ENCODE measurements around the gene LMTK3. TPM values are rescaled to one million over a fixed set of nuclear protein-coding genes. Genes with fewer than 3 reads are reported as not detected.
A peak's percentile ranks its signal among the peaks of the same experiment; 100 is the strongest.

Gene LMTK3
- total RNA-seq, 2 donors from 2014 or later: 4.2 to 9.6 TPM

DNA sequence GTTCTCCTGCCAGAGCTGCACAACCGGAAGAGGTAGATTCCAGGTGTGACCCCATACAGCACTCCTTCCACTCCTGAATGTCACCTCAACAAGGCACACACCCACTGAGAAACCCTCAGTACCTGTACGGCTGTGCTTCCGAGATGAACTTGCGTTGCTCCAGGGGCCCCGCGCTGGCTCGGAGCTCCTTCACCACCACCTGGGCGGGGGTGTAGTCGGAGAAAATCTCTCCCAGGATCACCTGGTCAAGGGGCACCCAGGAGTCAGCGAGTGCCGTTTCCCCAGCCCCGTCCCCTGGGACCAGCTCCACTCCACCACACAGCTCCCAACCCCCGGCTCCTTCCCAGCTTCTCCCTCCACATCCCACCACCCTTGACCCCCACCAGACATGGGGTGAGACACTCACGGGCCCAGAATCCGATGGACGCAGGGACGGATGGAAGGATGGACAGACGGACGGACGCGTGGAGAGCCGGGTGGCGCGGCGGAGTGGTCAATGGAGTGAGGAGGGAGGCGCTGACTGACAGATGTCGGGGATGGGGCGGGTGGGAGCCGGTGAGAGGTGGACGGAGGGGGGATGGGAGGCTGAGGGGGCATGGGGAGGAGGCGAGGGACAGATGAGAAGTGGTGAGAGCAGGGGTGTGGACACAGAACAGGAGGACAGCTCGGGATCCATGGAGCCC is 2.8 kb downstream of the LMTK3 start:
- WGBS, 2 donors: 68 to 74% methylated on average over 19 to 30 of the region's 32 CpGs
- H3K9me3 ChIP-seq: no peaks in the 10 kb centered on the region
- no peak overlapping the region for H3K4me3 ChIP-seq
- no peaks in the 10 kb centered on the region for H3K36me3 ChIP-seq (replicated peaks in 1 of 2; ENCODE audit: insufficient read depth in 1 of 2, low read depth in 2 of 2)
- H3K27ac ChIP-seq: no peak overlapping the region
- H3K27me3 ChIP-seq: peaks cover 0 to 4% of the 10 kb centered on the region in 2 donors
- H3K4me1 ChIP-seq: peaks cover 14% of the 10 kb centered on the region
- intact Hi-C loops (cut with DNase I): no loop called here
- no peak for ATAC-seq
- TF ChIP-seq POLR2A (IDR thresholded peaks at IDR 0.05): no peak
- TF ChIP-seq, protein P1, sequence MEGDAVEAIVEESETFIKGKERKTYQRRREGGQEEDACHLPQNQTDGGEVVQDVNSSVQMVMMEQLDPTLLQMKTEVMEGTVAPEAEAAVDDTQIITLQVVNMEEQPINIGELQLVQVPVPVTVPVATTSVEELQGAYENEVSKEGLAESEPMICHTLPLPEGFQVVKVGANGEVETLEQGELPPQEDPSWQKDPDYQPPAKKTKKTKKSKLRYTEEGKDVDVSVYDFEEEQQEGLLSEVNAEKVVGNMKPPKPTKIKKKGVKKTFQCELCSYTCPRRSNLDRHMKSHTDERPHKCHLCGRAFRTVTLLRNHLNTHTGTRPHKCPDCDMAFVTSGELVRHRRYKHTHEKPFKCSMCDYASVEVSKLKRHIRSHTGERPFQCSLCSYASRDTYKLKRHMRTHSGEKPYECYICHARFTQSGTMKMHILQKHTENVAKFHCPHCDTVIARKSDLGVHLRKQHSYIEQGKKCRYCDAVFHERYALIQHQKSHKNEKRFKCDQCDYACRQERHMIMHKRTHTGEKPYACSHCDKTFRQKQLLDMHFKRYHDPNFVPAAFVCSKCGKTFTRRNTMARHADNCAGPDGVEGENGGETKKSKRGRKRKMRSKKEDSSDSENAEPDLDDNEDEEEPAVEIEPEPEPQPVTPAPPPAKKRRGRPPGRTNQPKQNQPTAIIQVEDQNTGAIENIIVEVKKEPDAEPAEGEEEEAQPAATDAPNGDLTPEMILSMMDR (IDR thresholded peaks at IDR 0.05): no peak
- no peak for DNase-seq

DNA sequence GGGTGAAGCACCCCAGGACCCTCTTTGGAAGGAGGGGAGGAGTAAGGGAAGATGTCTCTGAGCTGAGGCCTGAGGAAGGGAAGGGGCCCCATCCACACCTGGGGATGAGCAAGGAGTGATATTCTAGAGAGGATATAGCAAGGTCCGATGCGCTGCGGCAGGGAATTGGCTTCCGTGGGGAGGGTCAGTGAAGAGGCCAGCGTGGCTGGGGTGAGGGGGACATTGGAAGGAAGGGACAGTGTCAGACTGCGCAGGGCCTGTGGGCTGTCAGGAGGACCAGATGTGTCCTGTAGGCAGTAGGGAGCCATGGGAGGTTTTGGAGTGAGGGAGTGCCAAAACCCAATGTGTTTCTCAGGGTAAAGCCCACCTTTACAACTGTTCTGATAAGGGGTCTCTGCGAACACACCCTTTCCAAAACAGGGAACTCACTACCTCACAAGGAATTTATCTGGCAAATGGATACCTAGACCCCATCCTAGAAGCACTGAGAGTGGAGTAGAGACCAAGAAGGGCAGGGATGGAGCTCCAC is 3.7 kb downstream of the LMTK3 start:
- WGBS, 2 donors: 83 to 86% methylated on average over 7 of the region's 7 CpGs
- Histone ChIP-seq H3K27me3 (peaks cover 0 to 4% of the 10 kb centered on the region in 2 donors), H3K27ac (no peak overlapping the region), H3K36me3 (replicated peaks in 1 of 2; ENCODE audit: insufficient read depth in 1 of 2, low read depth in 2 of 2) (no peaks in the 10 kb centered on the region), H3K4me3 (no peak overlapping the region), H3K4me1 (peaks cover 8% of the 10 kb centered on the region), H3K9me3 (no peaks in the 10 kb centered on the region)
- ATAC-seq (no peak), DNase-seq (no peak)
- TF ChIP-seq POLR2A (IDR thresholded peaks at IDR 0.05): no peak
- TF ChIP-seq, protein P1 (IDR thresholded peaks at IDR 0.05): no peak
- intact Hi-C loops (cut with DNase I): no loop called here

DNA sequence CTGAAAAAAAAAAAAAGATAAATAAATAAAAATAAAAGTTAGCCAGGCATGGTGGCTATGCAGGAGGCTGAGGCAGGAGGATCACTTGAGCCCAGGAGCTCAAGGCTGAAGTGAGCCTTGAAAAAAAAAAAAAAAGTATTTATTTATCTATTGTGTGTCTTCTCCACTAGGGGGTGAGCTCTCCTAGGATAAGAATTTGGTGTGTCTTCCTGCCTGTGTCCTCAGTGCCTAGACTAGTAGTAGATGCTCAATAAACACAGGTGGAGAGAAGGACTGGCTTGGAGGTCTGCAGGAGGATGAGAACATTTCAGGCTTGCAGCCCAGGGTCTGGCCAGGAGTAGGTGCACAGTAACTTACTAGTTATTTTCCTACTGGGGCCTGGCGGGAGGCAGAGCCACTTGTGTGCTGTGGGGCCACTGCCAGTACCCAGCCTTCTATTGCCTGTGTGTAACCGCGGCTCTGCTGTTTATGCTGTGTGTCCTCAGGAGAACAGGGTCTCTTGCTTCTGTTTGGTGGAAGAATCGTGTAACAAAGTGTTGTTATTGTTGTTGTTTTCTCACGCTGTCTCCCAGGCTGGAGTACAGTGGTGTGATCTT is 5.4 kb downstream of the LMTK3 start:
- Histone ChIP-seq H3K27ac (no peak overlapping the region), H3K27me3 (no peaks in the 10 kb centered on the region), H3K36me3 (replicated peaks in 1 of 2; ENCODE audit: insufficient read depth in 1 of 2, low read depth in 2 of 2) (no peaks in the 10 kb centered on the region), H3K9me3 (no peaks in the 10 kb centered on the region), H3K4me3 (no peak overlapping the region), H3K4me1 (peaks cover 13% of the 10 kb centered on the region)
- WGBS, 2 donors: 77 to 87% methylated on average over 5 of the region's 5 CpGs
- DNase-seq (no peak), ATAC-seq (no peak)
- intact Hi-C loops (cut with DNase I): no loop called here
- TF ChIP-seq, protein P1 (IDR thresholded peaks at IDR 0.05): peak in 5 of 7 experiments; percentile 12 to 38 (median 32)
- no peak for TF ChIP-seq POLR2A (IDR thresholded peaks at IDR 0.05)

DNA sequence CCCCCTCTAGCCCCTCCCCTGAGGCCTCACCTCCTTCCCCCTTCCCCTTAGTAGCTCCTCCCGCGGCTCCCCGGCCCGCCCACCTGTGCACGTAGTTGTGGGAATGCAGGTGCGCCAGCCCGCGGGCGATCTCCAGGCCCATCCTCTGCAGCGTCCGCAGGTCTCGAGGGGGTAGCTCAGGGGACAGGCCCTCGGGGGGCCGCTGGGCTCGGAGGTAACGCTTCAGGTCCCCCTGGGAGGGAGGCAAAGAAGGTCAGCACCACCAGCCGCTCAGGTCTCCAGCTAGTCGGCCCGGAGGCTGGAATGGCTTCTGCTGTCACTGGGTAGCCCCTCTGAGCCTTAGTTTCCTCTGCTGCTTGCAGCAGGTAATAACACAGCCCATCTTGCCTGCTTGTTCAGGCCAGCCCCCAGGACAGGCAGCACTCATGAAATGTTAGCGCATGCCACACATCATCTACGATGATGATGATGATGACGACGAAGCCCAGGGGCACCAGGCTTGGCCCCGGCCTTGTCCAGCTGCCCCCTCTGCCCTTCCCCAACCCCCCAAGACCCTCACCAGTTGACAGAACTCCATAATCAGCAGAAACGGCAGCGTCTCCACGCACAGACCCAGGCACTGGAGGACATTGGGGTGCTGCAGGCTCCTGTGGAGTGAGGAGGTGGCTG is 9.2 kb downstream of the LMTK3 start:
- DNase-seq (no peak), ATAC-seq (no peak)
- Histone ChIP-seq H3K27ac (peak overlapping the region in 3 of 4 donors; percentile 66 to 76 (median 75)), H3K36me3 (replicated peaks in 1 of 2; ENCODE audit: insufficient read depth in 1 of 2, low read depth in 2 of 2) (no peaks in the 10 kb centered on the region), H3K4me1 (peaks cover 26% of the 10 kb centered on the region), H3K9me3 (no peaks in the 10 kb centered on the region), H3K4me3 (no peak overlapping the region), H3K27me3 (no peaks in the 10 kb centered on the region)
- WGBS, 2 donors: 29 to 65% methylated on average over 4 to 27 of the region's 27 CpGs
- TF ChIP-seq, protein P1 (IDR thresholded peaks at IDR 0.05): no peak
- peak in 2 of 3 donors; percentile 38 to 40 for TF ChIP-seq POLR2A (IDR thresholded peaks at IDR 0.05)
- intact Hi-C loops (cut with DNase I): no loop called here

Data from body of pancreas (tissue), 4 donors.